ENCODE measurements around the gene SMURF1.

Gene SMURF1

GRCh38 chr7:99083733-99084132 lies 60.2 kb downstream of the SMURF1 start:
- Mint-ChIP-seq H3K27me3 (ENCODE audit: low read depth, poor library complexity) (peaks cover 4% of the 10 kb centered on the region), H3K27ac (peak overlapping the region; percentile 15), H3K4me3 (no peak overlapping the region), H3K4me1 (peaks cover 14% of the 10 kb centered on the region), H3K36me3 (ENCODE audit: low read depth) (peaks cover 53% of the 10 kb centered on the region), H3K9me3 (peaks cover 23% of the 10 kb centered on the region)
- DNase-seq, result no peak
- no peak for TF ChIP-seq CTCF (IDR thresholded peaks at IDR 0.05)

GRCh38 chr7:99083068-99083651 lies 60.7 kb downstream of the SMURF1 start:
- peaks cover 4% of the 10 kb centered on the region for H3K27me3 Mint-ChIP-seq (ENCODE audit: low read depth, poor library complexity)
- peaks cover 47% of the 10 kb centered on the region for H3K36me3 Mint-ChIP-seq (ENCODE audit: low read depth)
- no peak overlapping the region for H3K4me3 Mint-ChIP-seq
- H3K27ac Mint-ChIP-seq, result no peak overlapping the region
- peaks cover 9% of the 10 kb centered on the region for H3K4me1 Mint-ChIP-seq
- no peak for DNase-seq
- no peak for TF ChIP-seq CTCF (IDR thresholded peaks at IDR 0.05)
- H3K9me3 Mint-ChIP-seq, result peaks cover 18% of the 10 kb centered on the region

GRCh38 chr7:99080679-99081078 lies 63.2 kb downstream of the SMURF1 start:
- H3K4me1 Mint-ChIP-seq, result peaks cover 8% of the 10 kb centered on the region
- no peak overlapping the region for H3K4me3 Mint-ChIP-seq
- DNase-seq, result no peak
- H3K9me3 Mint-ChIP-seq, result peaks cover 4% of the 10 kb centered on the region
- peaks cover 34% of the 10 kb centered on the region for H3K36me3 Mint-ChIP-seq (ENCODE audit: low read depth)
- no peak for TF ChIP-seq CTCF (IDR thresholded peaks at IDR 0.05)
- H3K27ac Mint-ChIP-seq, result peak overlapping the region; percentile 42
- H3K27me3 Mint-ChIP-seq (ENCODE audit: low read depth, poor library complexity), result peaks cover 4% of the 10 kb centered on the region

GRCh38 chr7:99079104-99079503 lies 64.8 kb downstream of the SMURF1 start:
- peaks cover 1% of the 10 kb centered on the region for H3K27me3 Mint-ChIP-seq (ENCODE audit: low read depth, poor library complexity)
- no peak for TF ChIP-seq CTCF (IDR thresholded peaks at IDR 0.05)
- peaks cover 26% of the 10 kb centered on the region for H3K36me3 Mint-ChIP-seq (ENCODE audit: low read depth)
- H3K4me3 Mint-ChIP-seq, result no peak overlapping the region
- H3K4me1 Mint-ChIP-seq, result peaks cover 8% of the 10 kb centered on the region
- DNase-seq, result no peak
- no peak overlapping the region for H3K27ac Mint-ChIP-seq
- no peaks in the 10 kb centered on the region for H3K9me3 Mint-ChIP-seq

GRCh38 chr7:99078416-99078815 lies 65.5 kb downstream of the SMURF1 start:
- Mint-ChIP-seq H3K4me1 (peaks cover 8% of the 10 kb centered on the region), H3K27me3 (ENCODE audit: low read depth, poor library complexity) (no peaks in the 10 kb centered on the region), H3K9me3 (no peaks in the 10 kb centered on the region), H3K4me3 (no peak overlapping the region), H3K27ac (no peak overlapping the region), H3K36me3 (ENCODE audit: low read depth) (peaks cover 27% of the 10 kb centered on the region)
- no peak for DNase-seq
- no peak for TF ChIP-seq CTCF (IDR thresholded peaks at IDR 0.05)

- H3K9me3 Mint-ChIP-seq, result no peaks in the 10 kb centered on the region
- no peak for DNase-seq
- H3K36me3 Mint-ChIP-seq (ENCODE audit: low read depth), result peaks cover 20% of the 10 kb centered on the region
- TF ChIP-seq CTCF (IDR thresholded peaks at IDR 0.05), result no peak
- H3K27ac Mint-ChIP-seq, result no peak overlapping the region
- H3K27me3 Mint-ChIP-seq (ENCODE audit: low read depth, poor library complexity), result no peaks in the 10 kb centered on the region
- peaks cover 8% of the 10 kb centered on the region for H3K4me1 Mint-ChIP-seq
- no peak overlapping the region for H3K4me3 Mint-ChIP-seq
Measured at GRCh38 chr7:99076615-99077014, 67.3 kb downstream of the SMURF1 start.
